Measurements from ENCODE around the gene PIN1. TPM values are rescaled to one million over a fixed set of nuclear protein-coding genes. Genes with fewer than 3 reads are reported as not detected.
"Not testable (repeated sequence)": the region's sequence is repeated elsewhere in the genome, so short reads cannot be mapped to it uniquely, and the experiment has no call there.

The PIN1 gene
- total RNA-seq, 4 donors from 2014 or later = 67.8 to 97.7 (median 79.6) TPM

DNA sequence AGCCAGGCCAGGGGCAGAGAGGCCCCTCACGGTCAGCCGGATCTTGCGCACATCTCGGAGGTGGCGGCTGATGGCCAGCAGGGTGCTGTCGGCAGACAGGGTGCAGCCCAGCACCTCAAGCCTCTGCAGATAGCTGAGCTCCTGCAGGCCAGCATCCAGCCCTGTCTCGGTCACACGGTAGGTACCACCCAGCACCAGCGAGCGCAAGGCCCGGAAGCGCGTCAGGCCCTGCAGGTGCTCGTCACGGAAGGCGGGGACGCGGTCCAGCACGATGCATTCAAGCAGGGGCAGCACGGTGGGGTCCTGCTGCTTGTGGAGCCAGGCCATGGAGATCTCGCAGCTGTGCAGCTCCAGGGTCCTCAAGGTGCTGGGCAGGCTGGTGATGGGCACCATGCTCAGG is 24.0 kb upstream of the PIN1 start:
- DNase-seq (ENCODE audit: low spot score in 2 of 2) = no peak
- H3K4me3 ChIP-seq (ENCODE audit: low read depth, poor library complexity, severe bottlenecking) = no peak overlapping the region
- 96% methylated on average over 9 to 20 of the region's 21 CpGs for WGBS, 2 donors
- TF ChIP-seq, protein P1, sequence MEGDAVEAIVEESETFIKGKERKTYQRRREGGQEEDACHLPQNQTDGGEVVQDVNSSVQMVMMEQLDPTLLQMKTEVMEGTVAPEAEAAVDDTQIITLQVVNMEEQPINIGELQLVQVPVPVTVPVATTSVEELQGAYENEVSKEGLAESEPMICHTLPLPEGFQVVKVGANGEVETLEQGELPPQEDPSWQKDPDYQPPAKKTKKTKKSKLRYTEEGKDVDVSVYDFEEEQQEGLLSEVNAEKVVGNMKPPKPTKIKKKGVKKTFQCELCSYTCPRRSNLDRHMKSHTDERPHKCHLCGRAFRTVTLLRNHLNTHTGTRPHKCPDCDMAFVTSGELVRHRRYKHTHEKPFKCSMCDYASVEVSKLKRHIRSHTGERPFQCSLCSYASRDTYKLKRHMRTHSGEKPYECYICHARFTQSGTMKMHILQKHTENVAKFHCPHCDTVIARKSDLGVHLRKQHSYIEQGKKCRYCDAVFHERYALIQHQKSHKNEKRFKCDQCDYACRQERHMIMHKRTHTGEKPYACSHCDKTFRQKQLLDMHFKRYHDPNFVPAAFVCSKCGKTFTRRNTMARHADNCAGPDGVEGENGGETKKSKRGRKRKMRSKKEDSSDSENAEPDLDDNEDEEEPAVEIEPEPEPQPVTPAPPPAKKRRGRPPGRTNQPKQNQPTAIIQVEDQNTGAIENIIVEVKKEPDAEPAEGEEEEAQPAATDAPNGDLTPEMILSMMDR (IDR thresholded peaks at IDR 0.05) = no peak
- no peak for TF ChIP-seq POLR2A (IDR thresholded peaks at IDR 0.05)
- intact Hi-C loops (cut with DNase I; ENCODE audit: low total_unique reads) = no loop called here

DNA sequence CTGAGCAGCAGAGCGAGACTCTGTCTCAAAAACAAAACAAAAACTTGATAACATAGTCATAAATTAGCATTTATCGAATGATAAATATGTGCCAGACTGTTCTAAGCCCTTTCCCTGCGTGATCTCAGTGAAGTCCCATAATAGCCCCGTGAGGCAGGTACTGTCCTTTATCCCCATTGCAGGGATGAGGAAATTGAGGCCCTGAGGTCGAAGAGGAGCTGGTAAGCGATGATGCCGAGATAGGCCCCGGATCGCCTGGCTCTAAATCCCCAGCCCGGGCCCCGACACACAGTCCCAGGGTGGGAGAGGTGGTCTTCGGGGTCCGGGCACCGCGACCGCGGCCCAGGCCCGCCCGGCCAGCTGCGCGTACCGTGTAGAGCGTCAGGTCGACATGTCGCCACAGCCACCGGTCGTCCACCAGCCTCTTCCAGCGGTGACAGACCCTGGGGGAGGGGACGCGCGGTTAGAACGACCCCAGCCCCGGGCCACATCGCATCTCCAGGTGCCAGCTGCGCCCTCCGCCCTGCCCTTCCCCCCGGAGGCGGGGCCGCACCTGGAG is 16.9 kb upstream of the PIN1 start:
- peak overlapping the region; percentile 71 for H3K4me3 ChIP-seq (ENCODE audit: low read depth, poor library complexity, severe bottlenecking)
- 3 to 4% methylated on average over 35 to 39 of the region's 39 CpGs for WGBS, 2 donors
- no peak for DNase-seq (ENCODE audit: low spot score in 2 of 2)
- no peak for TF ChIP-seq POLR2A (IDR thresholded peaks at IDR 0.05)
- TF ChIP-seq, protein P1 (IDR thresholded peaks at IDR 0.05) = no peak
- intact Hi-C loops (cut with DNase I; ENCODE audit: low total_unique reads) = no loop called here

DNA sequence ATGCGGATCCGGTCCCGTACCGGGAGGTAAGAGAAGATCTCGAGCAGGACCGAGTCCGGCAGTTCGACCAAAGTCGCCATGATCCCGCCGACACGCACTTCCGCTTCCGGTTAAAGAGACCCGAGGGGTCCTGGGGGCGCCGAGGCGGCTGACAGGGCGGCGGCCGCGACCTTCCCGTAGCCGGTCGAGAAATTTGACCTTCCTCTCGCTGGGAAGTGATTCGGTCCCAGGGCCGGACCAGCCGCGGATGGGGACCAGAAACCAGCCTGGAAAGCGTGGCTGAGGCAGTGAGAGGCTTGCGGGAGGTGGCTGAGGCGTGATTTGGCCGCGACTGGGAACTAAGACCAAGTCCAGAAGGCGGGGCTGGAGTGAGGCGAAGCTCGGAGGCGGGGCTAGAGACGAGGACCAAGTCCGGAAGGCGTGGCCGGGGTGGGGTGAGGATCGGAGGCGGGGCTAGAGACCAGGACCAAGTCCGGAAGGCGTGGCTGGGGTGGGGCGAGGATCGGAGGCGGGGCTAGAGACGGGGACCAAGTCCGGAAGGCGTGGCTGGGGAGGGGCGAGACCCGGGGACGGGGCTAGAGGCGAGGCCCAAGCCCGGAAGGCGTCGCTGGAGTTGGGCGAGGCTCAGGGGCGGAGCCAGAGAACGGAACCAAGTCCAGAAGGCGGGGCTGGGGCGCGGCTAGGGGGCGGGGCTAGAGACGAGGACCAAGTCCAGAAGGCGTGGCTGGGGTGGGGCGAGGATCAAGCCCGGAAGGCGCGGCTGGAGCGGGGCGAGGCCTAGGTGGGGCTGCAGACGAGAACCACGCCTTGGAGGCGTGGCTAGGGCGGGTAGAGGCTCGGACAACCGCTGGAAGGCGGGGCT is 16.2 kb upstream of the PIN1 start, which contains the start of gene FBXL12:
Gene FBXL12, minus strand, starts transcription at position 346 of the 862 bp plus-strand sequence. Its CDS starts 266 bp downstream, at position 80.
- H3K4me3 ChIP-seq (ENCODE audit: low read depth, poor library complexity, severe bottlenecking) = peak within 1 kb of the TSS; percentile 71
- peak; percentile 100 for DNase-seq (ENCODE audit: low spot score in 2 of 2)
- TF ChIP-seq POLR2A (IDR thresholded peaks at IDR 0.05) = peak in 1 of 2 donors; percentile 5
- TF ChIP-seq, protein P1 (IDR thresholded peaks at IDR 0.05) = no peak
- intact Hi-C loops (cut with DNase I; ENCODE audit: low total_unique reads) = no loop called here
- WGBS, 2 donors = 0 to 1% methylated on average over 73 to 82 of the region's 82 CpGs

DNA sequence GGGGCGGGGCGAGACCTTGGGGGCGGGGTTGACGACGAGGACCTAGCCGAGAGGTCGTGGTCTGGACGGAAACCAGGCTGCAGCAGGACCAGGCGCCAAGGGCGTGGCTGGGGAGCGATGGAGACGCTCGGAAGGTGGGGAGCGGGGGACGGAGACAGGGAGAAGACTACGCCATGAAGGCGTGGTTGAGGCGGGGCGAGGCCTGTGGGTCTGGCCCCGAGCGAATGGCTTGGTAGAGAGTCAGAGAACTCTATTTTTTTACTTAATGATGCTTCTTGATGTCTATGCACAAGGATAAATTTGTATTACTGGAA is 15.6 kb upstream of the PIN1 start:
- 0% methylated on average over 19 to 21 of the region's 21 CpGs for WGBS, 2 donors
- intact Hi-C loops (cut with DNase I; ENCODE audit: low total_unique reads) = no loop called here
- no peak for DNase-seq (ENCODE audit: low spot score in 2 of 2)
- TF ChIP-seq POLR2A (IDR thresholded peaks at IDR 0.05) = no peak
- TF ChIP-seq, protein P1 (IDR thresholded peaks at IDR 0.05) = no peak
- no peak overlapping the region for H3K4me3 ChIP-seq (ENCODE audit: low read depth, poor library complexity, severe bottlenecking)

DNA sequence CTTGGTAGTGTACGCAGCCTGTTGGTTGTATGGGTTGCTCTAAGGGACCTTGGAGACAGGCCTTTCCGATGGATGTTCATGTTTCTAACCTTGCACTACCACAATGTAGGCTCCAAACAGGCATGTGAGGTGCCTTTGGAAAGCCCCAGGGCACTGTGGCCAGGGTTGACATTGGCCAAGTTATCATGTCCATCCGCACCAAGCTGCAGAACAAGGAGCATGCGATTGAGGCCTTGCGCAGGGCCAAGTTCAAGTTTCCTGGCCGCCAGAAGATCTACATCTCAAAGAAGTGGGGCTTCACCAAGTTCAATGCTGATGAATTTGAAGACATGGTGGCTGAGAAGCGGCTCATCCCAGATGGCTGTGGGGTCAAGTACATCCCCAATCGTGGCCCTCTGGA is 15.1 kb upstream of the PIN1 start:
- H3K4me3 ChIP-seq (ENCODE audit: low read depth, poor library complexity, severe bottlenecking); DNase-seq (ENCODE audit: low spot score in 2 of 2); intact Hi-C loops (cut with DNase I; ENCODE audit: low total_unique reads): not testable (repeated sequence)
- 94 to 95% methylated on average over 8 of the region's 8 CpGs for WGBS, 2 donors

DNA sequence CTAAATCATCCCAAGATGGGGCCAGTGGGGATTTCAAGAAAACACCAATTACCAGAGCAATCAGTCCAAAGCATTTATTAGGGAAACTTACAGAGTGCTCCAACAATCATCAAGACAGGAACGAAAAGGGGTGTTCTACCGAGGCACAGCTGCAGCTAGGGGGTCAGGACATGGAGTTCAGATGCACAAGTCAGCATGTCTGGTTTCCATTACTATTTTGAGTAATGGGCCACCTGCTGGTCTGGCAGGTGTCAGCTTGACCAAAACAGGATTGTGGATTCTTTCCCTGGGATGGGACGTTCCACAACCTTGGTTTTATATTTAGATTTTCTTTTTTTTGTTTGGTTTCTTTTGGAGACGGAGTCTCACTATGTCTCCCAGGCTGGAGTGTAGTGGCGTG is 11.3 kb upstream of the PIN1 start:
- TF ChIP-seq, protein P1 (IDR thresholded peaks at IDR 0.05) = no peak
- no peak for TF ChIP-seq POLR2A (IDR thresholded peaks at IDR 0.05)
- no peak for DNase-seq (ENCODE audit: low spot score in 2 of 2)
- H3K4me3 ChIP-seq (ENCODE audit: low read depth, poor library complexity, severe bottlenecking) = no peak overlapping the region
- intact Hi-C loops (cut with DNase I; ENCODE audit: low total_unique reads) = no loop called here
- 84 to 86% methylated on average over 5 of the region's 5 CpGs for WGBS, 2 donors
